ENCODE data around the gene CHRM5. TPM values are rescaled to one million over a fixed set of nuclear protein-coding genes. Genes with fewer than 3 reads are reported as not detected.
A peak's percentile ranks its signal among the peaks of the same experiment; 100 is the strongest.

The CHRM5 gene
- total RNA-seq, 4 donors from 2014 or later, result not detected

DNA sequence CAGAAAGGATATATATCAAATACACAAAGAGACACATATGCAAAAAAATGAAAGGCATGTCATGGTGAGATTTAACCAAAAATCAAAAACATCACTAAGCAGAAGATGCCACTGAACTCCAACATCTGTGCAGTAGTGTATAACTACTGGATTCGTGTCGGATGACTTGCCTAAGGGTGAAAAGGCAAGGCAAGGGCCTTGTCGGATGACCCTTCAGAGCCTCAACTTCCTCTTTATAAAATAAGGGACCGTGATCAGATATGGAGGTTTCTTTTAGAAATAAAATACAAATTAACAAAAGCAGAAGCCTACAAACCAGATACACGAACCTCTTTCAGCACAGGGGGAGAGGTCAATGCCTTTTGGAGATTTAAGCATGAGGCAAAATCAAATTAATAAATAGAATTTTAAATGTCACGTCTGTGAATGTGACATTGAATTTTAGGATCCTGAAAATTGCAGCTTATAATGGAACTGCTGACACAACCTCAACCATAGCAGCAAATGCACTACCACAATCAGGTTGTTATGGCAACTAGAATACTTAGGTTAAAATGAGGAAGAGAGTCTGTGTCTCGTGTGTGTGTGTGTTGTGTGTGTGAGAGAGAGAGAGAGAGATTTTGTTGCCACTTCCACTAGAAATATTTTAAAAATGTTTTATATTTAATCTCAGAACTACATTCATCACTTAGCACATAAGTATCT is 8.3 kb upstream of the CHRM5 start:
- intact Hi-C loops (cut with DNase I), result no loop called here
- WGBS, 2 donors, result 81 to 85% methylated on average over 7 of the region's 7 CpGs
- TF ChIP-seq, protein P1, sequence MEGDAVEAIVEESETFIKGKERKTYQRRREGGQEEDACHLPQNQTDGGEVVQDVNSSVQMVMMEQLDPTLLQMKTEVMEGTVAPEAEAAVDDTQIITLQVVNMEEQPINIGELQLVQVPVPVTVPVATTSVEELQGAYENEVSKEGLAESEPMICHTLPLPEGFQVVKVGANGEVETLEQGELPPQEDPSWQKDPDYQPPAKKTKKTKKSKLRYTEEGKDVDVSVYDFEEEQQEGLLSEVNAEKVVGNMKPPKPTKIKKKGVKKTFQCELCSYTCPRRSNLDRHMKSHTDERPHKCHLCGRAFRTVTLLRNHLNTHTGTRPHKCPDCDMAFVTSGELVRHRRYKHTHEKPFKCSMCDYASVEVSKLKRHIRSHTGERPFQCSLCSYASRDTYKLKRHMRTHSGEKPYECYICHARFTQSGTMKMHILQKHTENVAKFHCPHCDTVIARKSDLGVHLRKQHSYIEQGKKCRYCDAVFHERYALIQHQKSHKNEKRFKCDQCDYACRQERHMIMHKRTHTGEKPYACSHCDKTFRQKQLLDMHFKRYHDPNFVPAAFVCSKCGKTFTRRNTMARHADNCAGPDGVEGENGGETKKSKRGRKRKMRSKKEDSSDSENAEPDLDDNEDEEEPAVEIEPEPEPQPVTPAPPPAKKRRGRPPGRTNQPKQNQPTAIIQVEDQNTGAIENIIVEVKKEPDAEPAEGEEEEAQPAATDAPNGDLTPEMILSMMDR (IDR thresholded peaks at IDR 0.05), result no peak
- TF ChIP-seq POLR2A (IDR thresholded peaks at IDR 0.05), result no peak

GRCh38 chr15:33960549-33960935 is 7.8 kb upstream of the CHRM5 start:
- no peaks in the 10 kb centered on the region for H3K9me3 ChIP-seq
- TF ChIP-seq POLR2A (IDR thresholded peaks at IDR 0.05), result no peak
- TF ChIP-seq, protein P1 (IDR thresholded peaks at IDR 0.05), result no peak
- 83 to 91% methylated on average over 3 of the region's 3 CpGs for WGBS, 2 donors
- H3K4me1 ChIP-seq, result no peaks in the 10 kb centered on the region
- H3K36me3 ChIP-seq, result no peaks in the 10 kb centered on the region
- intact Hi-C loops (cut with DNase I), result no loop called here
- no peak for DNase-seq
- H3K27me3 ChIP-seq, result no peaks in the 10 kb centered on the region
- H3K4me3 ChIP-seq, result no peak overlapping the region
- H3K27ac ChIP-seq, result no peak overlapping the region

More for the DNA sequence above, 8.3 kb upstream of the CHRM5 start:
- DNase-seq, result no peak
- H3K4me3 ChIP-seq, result no peak overlapping the region
- no peaks in the 10 kb centered on the region for H3K4me1 ChIP-seq
- H3K36me3 ChIP-seq, result no peaks in the 10 kb centered on the region
- no peaks in the 10 kb centered on the region for H3K9me3 ChIP-seq
- no peaks in the 10 kb centered on the region for H3K27me3 ChIP-seq
- no peak overlapping the region for H3K27ac ChIP-seq

DNA sequence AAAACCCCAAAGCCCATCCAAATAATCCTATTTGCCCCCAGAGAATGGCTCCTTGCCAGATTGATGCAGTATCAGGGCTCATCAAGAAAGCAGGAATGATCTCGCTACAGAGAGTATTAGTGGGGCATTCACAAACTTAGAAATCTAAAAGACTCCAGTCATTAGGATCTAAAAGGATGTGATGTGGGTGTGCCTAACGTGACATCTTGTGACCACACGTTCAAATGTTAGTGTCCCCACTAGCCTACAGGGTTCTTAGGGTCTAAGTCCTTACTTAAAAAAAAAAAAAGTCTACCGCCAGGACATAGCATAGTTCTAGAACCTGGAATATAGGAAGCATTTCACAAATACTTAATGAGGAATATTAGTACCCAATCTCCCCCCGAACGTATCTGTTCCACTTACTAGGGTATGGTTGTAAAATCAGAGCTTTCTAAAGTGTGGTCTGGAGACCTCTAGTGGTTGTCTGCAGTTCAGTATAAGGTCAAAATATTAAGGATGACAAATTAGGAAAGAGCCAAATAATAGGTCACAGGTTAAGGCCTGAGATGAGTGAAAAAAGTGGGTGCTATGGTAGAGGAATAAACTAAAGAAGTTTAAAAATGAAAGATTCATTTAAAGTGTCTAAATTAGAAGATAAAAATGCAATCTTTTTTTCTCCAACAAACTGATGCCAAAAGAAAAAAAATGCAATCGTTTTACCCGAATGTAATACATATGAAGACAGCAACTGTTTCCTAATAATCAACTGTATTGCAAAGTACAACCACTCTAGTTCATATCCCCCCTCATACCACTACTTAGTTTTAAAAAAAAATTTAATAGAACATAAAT is 4.2 kb upstream of the CHRM5 start:
- H3K4me3 ChIP-seq, result no peak overlapping the region
- DNase-seq, result no peak
- H3K27ac ChIP-seq, result no peak overlapping the region
- no peak for TF ChIP-seq POLR2A (IDR thresholded peaks at IDR 0.05)
- TF ChIP-seq, protein P1 (IDR thresholded peaks at IDR 0.05), result peak in 5 of 6 experiments; percentile 11 to 64 (median 34)
- no peaks in the 10 kb centered on the region for H3K36me3 ChIP-seq
- 53 to 54% methylated on average over 8 of the region's 8 CpGs for WGBS, 2 donors
- no peaks in the 10 kb centered on the region for H3K9me3 ChIP-seq
- no peaks in the 10 kb centered on the region for H3K27me3 ChIP-seq
- intact Hi-C loops (cut with DNase I), result no loop called here
- H3K4me1 ChIP-seq, result no peaks in the 10 kb centered on the region

- no peak for TF ChIP-seq POLR2A (IDR thresholded peaks at IDR 0.05)
- TF ChIP-seq, protein P1 (IDR thresholded peaks at IDR 0.05), result no peak
- no peak overlapping the region for H3K4me3 ChIP-seq
- H3K4me1 ChIP-seq, result no peaks in the 10 kb centered on the region
- no peaks in the 10 kb centered on the region for H3K36me3 ChIP-seq
- 92 to 97% methylated on average over 2 of the region's 2 CpGs for WGBS, 2 donors
- no peaks in the 10 kb centered on the region for H3K9me3 ChIP-seq
- intact Hi-C loops (cut with DNase I), result no loop called here
- no peaks in the 10 kb centered on the region for H3K27me3 ChIP-seq
- H3K27ac ChIP-seq, result no peak overlapping the region
- DNase-seq, result no peak
These were observed 3.6 kb upstream of the CHRM5 start for GRCh38 chr15:33964665-33965040.

- no peak for DNase-seq
- H3K27me3 ChIP-seq, result no peaks in the 10 kb centered on the region
- no peaks in the 10 kb centered on the region for H3K4me1 ChIP-seq
- intact Hi-C loops (cut with DNase I), result no loop called here
- no peak for TF ChIP-seq POLR2A (IDR thresholded peaks at IDR 0.05)
- TF ChIP-seq, protein P1 (IDR thresholded peaks at IDR 0.05), result no peak
- WGBS, 2 donors, result 66 to 81% methylated on average over 3 of the region's 3 CpGs
- no peak overlapping the region for H3K27ac ChIP-seq
- H3K4me3 ChIP-seq, result no peak overlapping the region
- H3K9me3 ChIP-seq, result no peaks in the 10 kb centered on the region
- H3K36me3 ChIP-seq, result no peaks in the 10 kb centered on the region
These were observed 524 bp downstream of the CHRM5 start for GRCh38 chr15:33968821-33969220.

All from esophagus squamous epithelium (tissue), 5 donors.